HCT116 (cell line): ENCODE measurements around the gene FCSK. TPM values are rescaled to one million over a fixed set of nuclear protein-coding genes. Genes with fewer than 3 reads are reported as not detected.

Experiments used
- ATAC-seq: fragments of 200-7000 bp; cut with Tn5 transposase; 2 replicates; pipeline ENCODE4 v1.9.1; 2020; ENCODE audit warnings: mild to moderate bottlenecking, moderate library complexity
- BruUV-seq: library from RNA; stranded (reverse); fragments of 400-500 nt; replicated peaks from 2 replicates; lab custom pipeline; 2021; lab: Mats Ljungman, UMichigan
- CTCF ChIA-PET: fragments of 300-600 bp; sonication (Branson Sonifier 250); formaldehyde crosslinking; loops from one replicate; lab custom pipeline; 2021; ENCODE audit warnings: antibody characterized with exemption; lab: Charles Lee
- POLR2A ChIA-PET: fragments of 300-600, 350-600 bp; sonication (Branson Sonifier 250); formaldehyde crosslinking; loops from one replicate; lab custom pipeline; 2021; ENCODE audit warnings: antibody characterized with exemption; lab: Charles Lee
- RAD21 ChIA-PET, 2 experiments: fragments of 300-600 bp; sonication (Branson Sonifier 250); formaldehyde crosslinking; loops; one replicate each; lab custom pipeline; 2023; ENCODE audit warnings: low total read pairs in 2 of 2; ENCODE audit not compliant: uncharacterized antibody in 2 of 2, unreplicated experiment in 2 of 2, low non-redundant PET in 1 of 2; lab: Charles Lee
- DNase-seq: peaks from one replicate; pipeline ENCODE4 v3.0.0-alpha.2; 2010; ENCODE audit warnings: low read depth, low spot score
- H2AFZ ChIP-seq: fragments of 200-600 bp; shearing (Covaris generic), sonication (generic); 2 replicates; pipeline ENCODE4 v1.6.1; 2017; ENCODE audit warnings: low read depth, mixed run types, mixed read lengths, antibody characterized with exemption, low read length; ENCODE audit not compliant: poor library complexity, severe bottlenecking
- H3K27ac ChIP-seq: 2 replicates; pipeline ENCODE4 v1.5.1; 2012; ENCODE audit warnings: low read depth, low read length
- H3K27me3 ChIP-seq: fragments of 200-600 bp; sonication (generic); 2 replicates; pipeline ENCODE4 v1.6.1; 2016; ENCODE audit warnings: mixed run types, low read length, mixed read lengths; ENCODE audit not compliant: insufficient read depth
- H3K36me3 ChIP-seq, 2 experiments: fragments of 200-500 bp in 1 of 2; fragments of 200-600 bp in 1 of 2; sonication (Bioruptor generic) in 1 of 2; sonication (generic) in 1 of 2; 2 replicates each; pipeline versions ENCODE4 v1.5.1 to v1.6.1; 2014 to 2016; ENCODE audit warnings: low read length in 2 of 2, inconsistent platforms in 1 of 2, mixed read lengths in 1 of 2, mixed run types in 1 of 2; ENCODE audit not compliant: insufficient read depth in 2 of 2, control insufficient read depth in 1 of 2
- H3K4me1 ChIP-seq, 2 experiments: fragments of 200-600 bp in 1 of 2; sonication (generic) in 1 of 2; 2 replicates each; pipeline versions ENCODE4 v1.5.1 to v1.6.1; 2012 to 2017; ENCODE audit warnings: low read length in 2 of 2, inconsistent platforms in 1 of 2, mild to moderate bottlenecking in 1 of 2, mixed read lengths in 1 of 2, mixed run types in 1 of 2, moderate library complexity in 1 of 2; ENCODE audit not compliant: insufficient read depth in 2 of 2, control insufficient read depth in 1 of 2
- H3K4me2 ChIP-seq: fragments of 200-600 bp; sonication (generic); 2 replicates; pipeline ENCODE4 v1.6.1; 2017; ENCODE audit warnings: mixed run types, low read length, mixed read lengths
- H3K4me3 ChIP-seq, 2 experiments: fragments of 200-600 bp in 1 of 2; sonication (generic) in 1 of 2; replicated peaks in 1 of 2; 2 replicates each; pipeline ENCODE4 v1.5.1; 2011 to 2016; ENCODE audit warnings: low read length in 2 of 2, control low read depth in 1 of 2, low read depth in 1 of 2, mild to moderate bottlenecking in 1 of 2, mixed read lengths in 1 of 2, mixed run types in 1 of 2
- H3K79me2 ChIP-seq: fragments of 200-600 bp; sonication (generic); 2 replicates; pipeline ENCODE4 v1.6.1; 2017; ENCODE audit warnings: mild to moderate bottlenecking, mixed run types, low read length, moderate library complexity, mixed read lengths; ENCODE audit not compliant: insufficient read depth
- H3K9ac ChIP-seq: fragments of 200-600 bp; sonication (generic); 2 replicates; pipeline ENCODE4 v1.6.1; 2016; ENCODE audit warnings: low read length, mixed read lengths
- H3K9me2 ChIP-seq: fragments of 200-600 bp; sonication (generic), shearing (Covaris generic); 2 replicates; pipeline ENCODE4 v1.6.1; 2017; ENCODE audit warnings: mixed run types, mild to moderate bottlenecking, moderate library complexity; ENCODE audit not compliant: insufficient read depth
- H3K9me3 ChIP-seq, 2 experiments: fragments of 200-500 bp in 1 of 2; fragments of 200-600 bp in 1 of 2; sonication (Bioruptor generic) in 1 of 2; sonication (generic) in 1 of 2; 2 replicates each; pipeline ENCODE4 v1.6.1; 2014 to 2017; ENCODE audit warnings: low read length in 2 of 2, mixed read lengths in 2 of 2, inconsistent platforms in 1 of 2, low read depth in 1 of 2, mild to moderate bottlenecking in 1 of 2, mixed run types in 1 of 2, moderate library complexity in 1 of 2; ENCODE audit not compliant: control insufficient read depth in 1 of 2, insufficient read depth in 1 of 2
- H4K20me1 ChIP-seq: fragments of 200-600 bp; sonication (generic), shearing (Covaris generic); 2 replicates; pipeline ENCODE4 v1.6.1; 2017; ENCODE audit warnings: mixed run types, mild to moderate bottlenecking, moderate library complexity; ENCODE audit not compliant: insufficient read depth
- CBX3 ChIP-seq: IDR thresholded peaks from 2 replicates; pipeline ENCODE4 v1.6.1; 2012; ENCODE audit warnings: low read depth
- EGR1 ChIP-seq: IDR thresholded peaks from 2 replicates; pipeline ENCODE4 v1.6.1; 2012; ENCODE audit warnings: low read depth
- FOSL1 ChIP-seq: IDR thresholded peaks from 2 replicates; pipeline ENCODE4 v1.6.1; 2012; ENCODE audit warnings: low read depth
- JUND ChIP-seq: IDR thresholded peaks from 2 replicates; pipeline ENCODE4 v1.6.1; 2012
- POLR2AphosphoS5 ChIP-seq: IDR thresholded peaks from 2 replicates; pipeline ENCODE4 v1.6.1; 2011; ENCODE audit warnings: mild to moderate bottlenecking, low read depth, low read length, moderate library complexity
- RAD21 ChIP-seq: IDR thresholded peaks from 2 replicates; pipeline ENCODE4 v1.6.1; 2012; ENCODE audit warnings: low read depth, mild to moderate bottlenecking
- SIN3A ChIP-seq: IDR thresholded peaks from 2 replicates; pipeline ENCODE4 v1.6.1; 2012; ENCODE audit warnings: low read depth
- SRF ChIP-seq: IDR thresholded peaks from 2 replicates; pipeline ENCODE4 v1.6.1; 2012; ENCODE audit warnings: low read depth
- ZNF274 ChIP-seq: fragments of 200-500 bp; sonication (Bioruptor generic); IDR thresholded peaks from 2 replicates; pipeline ENCODE4 v1.6.1; 2014; ENCODE audit warnings: mild to moderate bottlenecking, low read depth, low read length, inconsistent platforms
- intact Hi-C: fragments of 100-400 bp; cut with micrococcal nuclease; formaldehyde crosslinking; loops from 2 replicates; pipeline ENCODE4 v1.10.0; 2022
- total RNA-seq: library from RNA; stranded (reverse); gene quantifications from one replicate; pipeline ENCODE4 v1.2.1, GENCODE V29; 2021; ENCODE audit not compliant: unreplicated experiment
- TF ChIP-seq, protein P1 (sequence below): IDR thresholded peaks from 2 replicates; pipeline ENCODE4 v1.6.1; 2012; ENCODE audit warnings: low read depth
- TF ChIP-seq, protein P2 (sequence below), 3 experiments: fragments of 200-600 bp in 1 of 3; sonication (generic) in 1 of 3; IDR thresholded peaks in 2 of 3; conservative IDR thresholded peaks in 1 of 3; 2 replicates each; pipeline ENCODE4 v1.5.1; 2012 to 2017; ENCODE audit warnings: low read depth in 2 of 3, low read length in 2 of 3, antibody characterized with exemption in 1 of 3, borderline replicate concordance in 1 of 3, control low read depth in 1 of 3, mild to moderate bottlenecking in 1 of 3, mixed read lengths in 1 of 3, mixed run types in 1 of 3, moderate library complexity in 1 of 3; ENCODE audit not compliant: insufficient read depth in 1 of 3
- TF ChIP-seq, protein P3 (sequence below): IDR thresholded peaks from 2 replicates; pipeline ENCODE4 v1.6.1; 2011; ENCODE audit warnings: mild to moderate bottlenecking, low read length, moderate library complexity; ENCODE audit not compliant: insufficient replicate concordance; ENCODE audit errors: extremely low read depth
- TF ChIP-seq, protein P4 (sequence below): IDR thresholded peaks from 2 replicates; pipeline ENCODE4 v1.6.1; 2012

FCSK gene
- total RNA-seq, 1 experiment from 2014 or later = 17.1 TPM

DNA sequence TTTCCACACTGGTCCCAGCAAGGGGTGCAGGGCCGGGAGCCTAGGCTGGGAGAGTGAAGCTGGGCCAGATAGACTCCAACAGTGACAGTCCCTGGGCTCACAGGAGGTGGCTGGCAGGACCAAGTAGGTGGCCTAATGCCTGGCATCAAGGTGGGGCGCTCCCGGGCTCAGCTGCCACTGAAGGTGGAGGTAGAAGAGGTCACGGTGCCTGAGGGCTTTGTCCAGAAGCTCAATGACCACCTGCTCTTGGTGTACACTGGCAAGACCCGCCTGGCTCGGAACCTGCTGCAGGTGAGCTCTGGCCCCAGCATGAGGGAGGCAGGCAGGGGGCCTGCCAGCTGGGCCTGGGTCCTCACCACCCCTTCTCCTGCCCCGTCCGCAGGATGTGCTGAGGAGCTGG is 23.8 kb downstream of the FCSK start (continued):
- TF ChIP-seq, protein P1, sequence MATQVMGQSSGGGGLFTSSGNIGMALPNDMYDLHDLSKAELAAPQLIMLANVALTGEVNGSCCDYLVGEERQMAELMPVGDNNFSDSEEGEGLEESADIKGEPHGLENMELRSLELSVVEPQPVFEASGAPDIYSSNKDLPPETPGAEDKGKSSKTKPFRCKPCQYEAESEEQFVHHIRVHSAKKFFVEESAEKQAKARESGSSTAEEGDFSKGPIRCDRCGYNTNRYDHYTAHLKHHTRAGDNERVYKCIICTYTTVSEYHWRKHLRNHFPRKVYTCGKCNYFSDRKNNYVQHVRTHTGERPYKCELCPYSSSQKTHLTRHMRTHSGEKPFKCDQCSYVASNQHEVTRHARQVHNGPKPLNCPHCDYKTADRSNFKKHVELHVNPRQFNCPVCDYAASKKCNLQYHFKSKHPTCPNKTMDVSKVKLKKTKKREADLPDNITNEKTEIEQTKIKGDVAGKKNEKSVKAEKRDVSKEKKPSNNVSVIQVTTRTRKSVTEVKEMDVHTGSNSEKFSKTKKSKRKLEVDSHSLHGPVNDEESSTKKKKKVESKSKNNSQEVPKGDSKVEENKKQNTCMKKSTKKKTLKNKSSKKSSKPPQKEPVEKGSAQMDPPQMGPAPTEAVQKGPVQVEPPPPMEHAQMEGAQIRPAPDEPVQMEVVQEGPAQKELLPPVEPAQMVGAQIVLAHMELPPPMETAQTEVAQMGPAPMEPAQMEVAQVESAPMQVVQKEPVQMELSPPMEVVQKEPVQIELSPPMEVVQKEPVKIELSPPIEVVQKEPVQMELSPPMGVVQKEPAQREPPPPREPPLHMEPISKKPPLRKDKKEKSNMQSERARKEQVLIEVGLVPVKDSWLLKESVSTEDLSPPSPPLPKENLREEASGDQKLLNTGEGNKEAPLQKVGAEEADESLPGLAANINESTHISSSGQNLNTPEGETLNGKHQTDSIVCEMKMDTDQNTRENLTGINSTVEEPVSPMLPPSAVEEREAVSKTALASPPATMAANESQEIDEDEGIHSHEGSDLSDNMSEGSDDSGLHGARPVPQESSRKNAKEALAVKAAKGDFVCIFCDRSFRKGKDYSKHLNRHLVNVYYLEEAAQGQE = no peak

DNA sequence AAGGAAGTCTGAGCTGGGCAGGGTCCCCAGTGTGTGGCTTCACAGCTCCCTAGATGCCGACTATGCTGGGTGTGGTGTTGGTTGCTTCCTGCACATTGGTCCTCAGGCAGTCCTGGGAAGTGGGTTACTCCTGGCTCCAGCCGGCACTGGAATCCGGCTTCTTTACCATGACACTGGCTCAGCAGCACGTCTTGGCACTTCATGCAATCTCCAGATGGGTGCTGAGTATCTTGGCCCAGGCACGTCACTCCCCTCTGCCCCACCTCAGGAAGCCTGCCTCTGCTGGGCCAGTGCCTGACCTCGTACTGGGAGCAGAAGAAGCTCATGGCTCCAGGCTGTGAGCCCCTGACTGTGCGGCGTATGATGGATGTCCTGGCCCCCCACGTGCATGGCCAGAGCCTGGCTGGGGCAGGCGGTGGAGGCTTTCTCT is 24.5 kb downstream of the FCSK start:
- Histone ChIP-seq H3K9me2 (no peaks in the 10 kb centered on the region), H3K79me2 (no peaks in the 10 kb centered on the region), H3K4me1 (peaks cover 26 to 36% of the 10 kb centered on the region in 2 experiments), H3K27ac (no peak overlapping the region), H3K36me3 (peaks cover 0 to 3% of the 10 kb centered on the region in 2 experiments; a peak in 1 of 4 replicates), H4K20me1 (no peaks in the 10 kb centered on the region), H3K27me3 (no peaks in the 10 kb centered on the region), H3K4me3 (no peak overlapping the region), H2AFZ (no peak overlapping the region), H3K9me3 (no peaks in the 10 kb centered on the region), H3K4me2 (no peak overlapping the region), H3K9ac (no peak overlapping the region)
- DNase-seq (no peak), ATAC-seq (no peak)
- ChIA-PET POLR2A (no interaction called here), RAD21 (no interaction called here), CTCF (no interaction called here)
- BruUV-seq = no TSS peak
- intact Hi-C loops = no loop called here
- TF ChIP-seq, protein P2, sequence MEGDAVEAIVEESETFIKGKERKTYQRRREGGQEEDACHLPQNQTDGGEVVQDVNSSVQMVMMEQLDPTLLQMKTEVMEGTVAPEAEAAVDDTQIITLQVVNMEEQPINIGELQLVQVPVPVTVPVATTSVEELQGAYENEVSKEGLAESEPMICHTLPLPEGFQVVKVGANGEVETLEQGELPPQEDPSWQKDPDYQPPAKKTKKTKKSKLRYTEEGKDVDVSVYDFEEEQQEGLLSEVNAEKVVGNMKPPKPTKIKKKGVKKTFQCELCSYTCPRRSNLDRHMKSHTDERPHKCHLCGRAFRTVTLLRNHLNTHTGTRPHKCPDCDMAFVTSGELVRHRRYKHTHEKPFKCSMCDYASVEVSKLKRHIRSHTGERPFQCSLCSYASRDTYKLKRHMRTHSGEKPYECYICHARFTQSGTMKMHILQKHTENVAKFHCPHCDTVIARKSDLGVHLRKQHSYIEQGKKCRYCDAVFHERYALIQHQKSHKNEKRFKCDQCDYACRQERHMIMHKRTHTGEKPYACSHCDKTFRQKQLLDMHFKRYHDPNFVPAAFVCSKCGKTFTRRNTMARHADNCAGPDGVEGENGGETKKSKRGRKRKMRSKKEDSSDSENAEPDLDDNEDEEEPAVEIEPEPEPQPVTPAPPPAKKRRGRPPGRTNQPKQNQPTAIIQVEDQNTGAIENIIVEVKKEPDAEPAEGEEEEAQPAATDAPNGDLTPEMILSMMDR (IDR thresholded peaks at IDR 0.05 in 2 of 3, conservative IDR thresholded peaks at IDR 0.05 in 1 of 3; ENCODE audit: borderline replicate concordance in 1 of 3, insufficient read depth in 1 of 3, low read depth in 2 of 3, low read length in 2 of 3) = no peak
- TF ChIP-seq SIN3A = no peak
- TF ChIP-seq SRF = no peak
- no peak for TF ChIP-seq ZNF274
- TF ChIP-seq CBX3 = no peak
- no peak for TF ChIP-seq RAD21
- TF ChIP-seq EGR1 = no peak
- TF ChIP-seq JUND = no peak
- TF ChIP-seq, protein P3, sequence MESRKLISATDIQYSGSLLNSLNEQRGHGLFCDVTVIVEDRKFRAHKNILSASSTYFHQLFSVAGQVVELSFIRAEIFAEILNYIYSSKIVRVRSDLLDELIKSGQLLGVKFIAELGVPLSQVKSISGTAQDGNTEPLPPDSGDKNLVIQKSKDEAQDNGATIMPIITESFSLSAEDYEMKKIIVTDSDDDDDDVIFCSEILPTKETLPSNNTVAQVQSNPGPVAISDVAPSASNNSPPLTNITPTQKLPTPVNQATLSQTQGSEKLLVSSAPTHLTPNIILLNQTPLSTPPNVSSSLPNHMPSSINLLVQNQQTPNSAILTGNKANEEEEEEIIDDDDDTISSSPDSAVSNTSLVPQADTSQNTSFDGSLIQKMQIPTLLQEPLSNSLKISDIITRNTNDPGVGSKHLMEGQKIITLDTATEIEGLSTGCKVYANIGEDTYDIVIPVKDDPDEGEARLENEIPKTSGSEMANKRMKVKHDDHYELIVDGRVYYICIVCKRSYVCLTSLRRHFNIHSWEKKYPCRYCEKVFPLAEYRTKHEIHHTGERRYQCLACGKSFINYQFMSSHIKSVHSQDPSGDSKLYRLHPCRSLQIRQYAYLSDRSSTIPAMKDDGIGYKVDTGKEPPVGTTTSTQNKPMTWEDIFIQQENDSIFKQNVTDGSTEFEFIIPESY = no peak
- TF ChIP-seq FOSL1 = no peak
- TF ChIP-seq, protein P4, sequence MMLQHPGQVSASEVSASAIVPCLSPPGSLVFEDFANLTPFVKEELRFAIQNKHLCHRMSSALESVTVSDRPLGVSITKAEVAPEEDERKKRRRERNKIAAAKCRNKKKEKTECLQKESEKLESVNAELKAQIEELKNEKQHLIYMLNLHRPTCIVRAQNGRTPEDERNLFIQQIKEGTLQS = no peak
- no peak for TF ChIP-seq POLR2AphosphoS5
- TF ChIP-seq, protein P1 = no peak
